ENCODE results near the gene CEBPZOS.

The CEBPZOS gene

GRCh38 chr2:37196320-37197195 lies at the start of gene CEBPZOS:
TSS of gene CEBPZOS (plus strand) at chr2:37196496. CDS start at chr2:37199705, 3,209 bp downstream.
- peak; percentile 56 for DNase-seq (ENCODE audit: low read depth)

GRCh38 chr2:37148325-37148724 lies 48.0 kb upstream of the CEBPZOS start:
- DNase-seq (ENCODE audit: low read depth): no peak

- no peak for DNase-seq (ENCODE audit: low read depth)
Measured at GRCh38 chr2:37149626-37150322, 46.5 kb upstream of the CEBPZOS start.

- DNase-seq (ENCODE audit: low read depth): no peak
Measured at GRCh38 chr2:37153224-37153623, 43.1 kb upstream of the CEBPZOS start.

- no peak for DNase-seq (ENCODE audit: low read depth)
Measured at GRCh38 chr2:37154785-37155184, 41.5 kb upstream of the CEBPZOS start.

- DNase-seq (ENCODE audit: low read depth): no peak
Measured at GRCh38 chr2:37156071-37156856, 40.0 kb upstream of the CEBPZOS start.

GRCh38 chr2:37156857-37157714 lies 39.2 kb upstream of the CEBPZOS start, which contains the start of gene EIF2AK2:
TSS of gene EIF2AK2 (minus strand) at chr2:37156980. CDS start at chr2:37147806, 9,174 bp downstream.
- no peak for DNase-seq (ENCODE audit: low read depth)

GRCh38 chr2:37164757-37165156 lies 31.5 kb upstream of the CEBPZOS start:
- no peak for DNase-seq (ENCODE audit: low read depth)

GRCh38 chr2:37167636-37168180 lies 28.6 kb upstream of the CEBPZOS start:
- no peak for DNase-seq (ENCODE audit: low read depth)

- no peak for DNase-seq (ENCODE audit: low read depth)
Measured at GRCh38 chr2:37168217-37168981, 27.9 kb upstream of the CEBPZOS start.

- no peak for DNase-seq (ENCODE audit: low read depth)
Measured at GRCh38 chr2:37171624-37171950, 24.7 kb upstream of the CEBPZOS start.

- DNase-seq (ENCODE audit: low read depth): no peak
Measured at GRCh38 chr2:37173741-37174140, 22.6 kb upstream of the CEBPZOS start.

GRCh38 chr2:37180006-37180639 lies 16.2 kb upstream of the CEBPZOS start:
- DNase-seq (ENCODE audit: low read depth): no peak

- no peak for DNase-seq (ENCODE audit: low read depth)
Measured at GRCh38 chr2:37180640-37181039, 15.7 kb upstream of the CEBPZOS start.

- no peak for DNase-seq (ENCODE audit: low read depth)
Measured at GRCh38 chr2:37181726-37182684, 14.3 kb upstream of the CEBPZOS start.

- DNase-seq (ENCODE audit: low read depth): no peak
Measured at GRCh38 chr2:37188570-37188969, 7.7 kb upstream of the CEBPZOS start, which contains the start of gene SULT6B1. TSS of gene SULT6B1 (minus strand) at chr2:37188670. CDS start at chr2:37188640, 30 bp downstream.

- peak; percentile 74 for DNase-seq (ENCODE audit: low read depth)
Measured at GRCh38 chr2:37189452-37190153, 6.7 kb upstream of the CEBPZOS start.

GRCh38 chr2:37190290-37190689 lies 6.0 kb upstream of the CEBPZOS start:
- DNase-seq (ENCODE audit: low read depth): no peak

Measured in HS-5 (cell line).